ENCODE measurements around the gene BTRC. TPM values are rescaled to one million over a fixed set of nuclear protein-coding genes. Genes with fewer than 3 reads are reported as not detected.
A peak's percentile ranks its signal among the peaks of the same experiment; 100 is the strongest.

BTRC gene
- total RNA-seq, 3 donors from 2014 or later (not counting 1 experiment from before 2014, with no cell fraction given): 13.5 to 22.8 (median 15.2) TPM

DNA sequence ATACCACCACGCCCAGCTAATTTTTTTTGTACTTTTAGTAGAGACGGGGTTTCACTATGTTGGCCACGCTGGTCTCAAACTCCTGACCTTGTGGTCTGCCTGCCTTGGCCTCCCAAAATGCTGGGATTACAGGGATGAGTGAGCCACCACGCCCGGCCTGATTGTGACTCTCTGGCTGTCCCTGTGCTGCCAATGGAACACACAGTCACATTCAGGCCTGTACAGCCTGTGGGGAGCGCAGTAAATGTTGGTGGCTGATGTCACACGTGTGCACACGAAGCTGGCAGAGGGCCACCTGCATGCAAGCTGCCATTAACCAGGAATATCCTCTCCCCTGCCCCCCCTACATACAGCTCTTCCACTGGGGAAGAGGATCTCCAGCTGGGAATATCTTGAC lies 212.0 kb downstream of the BTRC start:
- intact Hi-C loops (cut with micrococcal nuclease): no loop called here
- Histone ChIP-seq H3K36me3 (ENCODE audit: control insufficient read depth, insufficient read depth, low read length) (no peaks in the 10 kb centered on the region), H3K27ac (ENCODE audit: low read length) (no peak overlapping the region), H3K4me3 (ENCODE audit: low read length) (no peak overlapping the region), H3K4me1 (ENCODE audit: control insufficient read depth, insufficient read depth, low read length) (peaks cover 17% of the 10 kb centered on the region), H3K9me3 (ENCODE audit: control insufficient read depth, insufficient read depth, low read length) (no peaks in the 10 kb centered on the region), H3K27me3 (ENCODE audit: control insufficient read depth, insufficient read depth, low read length) (peaks cover 35% of the 10 kb centered on the region)
- no peak for DNase-seq
- WGBS (ENCODE audit: insufficient coverage): 82% methylated on average over 8 of the region's 8 CpGs
- ATAC-seq: no peak
- H3K9me3 Mint-ChIP-seq: no peaks in the 10 kb centered on the region
- no peak overlapping the region for H3K4me3 Mint-ChIP-seq
- peaks cover 39 to 48% of the 10 kb centered on the region in 2 donors for H3K27me3 Mint-ChIP-seq (ENCODE audit: low read depth in 2 of 2)
- H3K4me1 Mint-ChIP-seq: peaks cover 6 to 22% of the 10 kb centered on the region in 2 donors
- TF ChIP-seq, protein P1, sequence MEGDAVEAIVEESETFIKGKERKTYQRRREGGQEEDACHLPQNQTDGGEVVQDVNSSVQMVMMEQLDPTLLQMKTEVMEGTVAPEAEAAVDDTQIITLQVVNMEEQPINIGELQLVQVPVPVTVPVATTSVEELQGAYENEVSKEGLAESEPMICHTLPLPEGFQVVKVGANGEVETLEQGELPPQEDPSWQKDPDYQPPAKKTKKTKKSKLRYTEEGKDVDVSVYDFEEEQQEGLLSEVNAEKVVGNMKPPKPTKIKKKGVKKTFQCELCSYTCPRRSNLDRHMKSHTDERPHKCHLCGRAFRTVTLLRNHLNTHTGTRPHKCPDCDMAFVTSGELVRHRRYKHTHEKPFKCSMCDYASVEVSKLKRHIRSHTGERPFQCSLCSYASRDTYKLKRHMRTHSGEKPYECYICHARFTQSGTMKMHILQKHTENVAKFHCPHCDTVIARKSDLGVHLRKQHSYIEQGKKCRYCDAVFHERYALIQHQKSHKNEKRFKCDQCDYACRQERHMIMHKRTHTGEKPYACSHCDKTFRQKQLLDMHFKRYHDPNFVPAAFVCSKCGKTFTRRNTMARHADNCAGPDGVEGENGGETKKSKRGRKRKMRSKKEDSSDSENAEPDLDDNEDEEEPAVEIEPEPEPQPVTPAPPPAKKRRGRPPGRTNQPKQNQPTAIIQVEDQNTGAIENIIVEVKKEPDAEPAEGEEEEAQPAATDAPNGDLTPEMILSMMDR (IDR thresholded peaks at IDR 0.05): no peak
- H3K27ac Mint-ChIP-seq: no peak overlapping the region
- H3K36me3 Mint-ChIP-seq: no peaks in the 10 kb centered on the region

DNA sequence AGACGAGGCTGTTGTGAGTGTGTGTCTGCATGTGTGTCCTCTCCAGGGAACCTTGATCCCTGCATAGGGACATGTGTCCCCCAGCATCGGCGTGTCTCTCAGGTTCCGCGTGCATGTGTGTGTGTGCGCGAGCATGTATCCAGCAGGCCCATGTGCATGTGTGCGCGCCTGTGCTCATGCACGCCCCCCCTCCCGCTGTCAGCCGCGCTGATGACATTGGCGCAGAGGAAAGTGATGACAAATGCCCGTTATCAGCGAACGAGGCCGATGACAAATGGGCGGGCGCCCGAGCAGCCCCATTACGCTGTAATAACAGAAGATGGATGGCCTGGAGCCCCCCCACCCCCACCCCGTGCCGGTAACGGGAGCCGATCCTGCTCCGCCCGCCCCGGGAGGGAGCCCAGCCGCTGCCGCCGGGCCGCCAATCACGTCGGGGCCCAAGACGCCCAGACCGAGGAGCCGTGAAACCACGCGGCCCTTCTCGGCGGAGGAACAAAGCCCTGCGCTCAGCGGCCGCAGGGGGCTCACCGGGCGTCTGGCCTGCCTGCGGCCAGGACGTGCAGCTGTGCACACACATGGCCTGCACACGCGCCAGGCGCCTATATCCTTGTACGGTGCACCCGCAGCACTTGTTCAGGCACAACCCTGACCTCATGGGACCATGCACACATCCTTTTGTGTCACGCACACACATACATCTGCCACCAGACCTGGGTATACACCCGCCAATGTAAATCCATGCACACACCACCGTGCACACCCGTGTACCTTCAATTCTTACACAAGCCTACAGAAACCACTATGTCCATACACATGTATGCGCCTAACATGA lies 212.6 kb downstream of the BTRC start:
- no peak for DNase-seq
- H3K27me3 ChIP-seq (ENCODE audit: control insufficient read depth, insufficient read depth, low read length): peaks cover 35% of the 10 kb centered on the region

DNA sequence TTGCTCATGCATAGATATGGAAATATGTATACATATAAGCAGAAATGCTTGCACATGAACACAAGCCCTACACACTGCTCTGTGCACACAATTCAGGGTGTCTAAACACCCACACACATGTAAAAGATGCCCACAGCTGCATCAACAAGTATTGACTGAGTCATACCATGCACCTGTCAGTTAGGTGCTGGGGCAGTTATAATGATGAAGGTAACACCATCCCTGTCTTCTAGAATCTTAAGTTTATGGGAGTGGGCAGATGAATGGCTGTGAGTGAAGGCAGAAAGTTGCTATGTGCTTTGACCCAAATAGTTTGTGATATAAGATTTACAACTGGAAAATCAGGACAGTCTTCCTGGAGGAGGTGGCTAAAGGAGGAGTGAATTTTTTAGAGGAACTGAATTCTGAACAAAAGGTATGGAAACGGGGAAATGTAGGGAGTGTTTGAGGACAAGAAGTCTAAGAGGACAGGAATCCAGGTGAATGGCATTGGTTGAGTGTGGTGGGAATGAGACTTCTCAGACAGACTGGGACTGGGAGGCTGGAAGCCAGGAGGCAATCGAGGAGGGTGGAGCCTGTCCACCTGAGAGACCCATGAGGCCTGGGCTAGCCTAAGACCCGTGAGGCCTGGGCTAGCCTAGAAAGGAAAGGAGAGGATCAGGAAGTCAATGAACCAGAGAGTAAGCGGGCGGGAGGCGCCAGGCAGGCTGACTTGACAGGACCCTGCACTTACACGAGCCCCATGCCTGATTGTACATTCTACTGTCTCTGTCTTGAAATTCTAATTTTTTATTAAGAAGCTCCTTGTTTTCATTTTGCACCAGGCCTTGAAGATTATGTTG lies 213.4 kb downstream of the BTRC start:
- no peak for DNase-seq
- no peak overlapping the region for H3K27ac Mint-ChIP-seq

More for the DNA sequence above, 212.6 kb downstream of the BTRC start:
- Histone ChIP-seq H3K4me3 (ENCODE audit: low read length) (no peak overlapping the region), H3K4me1 (ENCODE audit: control insufficient read depth, insufficient read depth, low read length) (peaks cover 18% of the 10 kb centered on the region), H3K36me3 (ENCODE audit: control insufficient read depth, insufficient read depth, low read length) (no peaks in the 10 kb centered on the region), H3K9me3 (ENCODE audit: control insufficient read depth, insufficient read depth, low read length) (no peaks in the 10 kb centered on the region), H3K27ac (ENCODE audit: low read length) (no peak overlapping the region)
- peaks cover 6 to 22% of the 10 kb centered on the region in 2 donors for H3K4me1 Mint-ChIP-seq
- H3K27me3 Mint-ChIP-seq (ENCODE audit: low read depth in 2 of 2): peaks cover 39 to 48% of the 10 kb centered on the region in 2 donors
- WGBS (ENCODE audit: insufficient coverage): 19% methylated on average over 59 of the region's 59 CpGs
- no peaks in the 10 kb centered on the region for H3K36me3 Mint-ChIP-seq
- H3K9me3 Mint-ChIP-seq: no peaks in the 10 kb centered on the region
- intact Hi-C loops (cut with micrococcal nuclease): no loop called here
- H3K27ac Mint-ChIP-seq: no peak overlapping the region
- TF ChIP-seq, protein P1 (IDR thresholded peaks at IDR 0.05): no peak
- H3K4me3 Mint-ChIP-seq: no peak overlapping the region
- ATAC-seq: peak in 1 of 3 donors; percentile 18

More for the DNA sequence above, 213.4 kb downstream of the BTRC start:
- Histone ChIP-seq H3K9me3 (ENCODE audit: control insufficient read depth, insufficient read depth, low read length) (no peaks in the 10 kb centered on the region), H3K4me1 (ENCODE audit: control insufficient read depth, insufficient read depth, low read length) (peaks cover 18% of the 10 kb centered on the region), H3K27me3 (ENCODE audit: control insufficient read depth, insufficient read depth, low read length) (peaks cover 35% of the 10 kb centered on the region), H3K36me3 (ENCODE audit: control insufficient read depth, insufficient read depth, low read length) (no peaks in the 10 kb centered on the region), H3K4me3 (ENCODE audit: low read length) (no peak overlapping the region), H3K27ac (ENCODE audit: low read length) (no peak overlapping the region)
- Mint-ChIP-seq H3K36me3 (no peaks in the 10 kb centered on the region), H3K27me3 (ENCODE audit: low read depth in 2 of 2) (peaks cover 39 to 48% of the 10 kb centered on the region in 2 donors), H3K4me1 (peaks cover 6 to 16% of the 10 kb centered on the region in 2 donors), H3K9me3 (no peaks in the 10 kb centered on the region), H3K4me3 (peak overlapping the region; percentile 14)
- no peak for ATAC-seq
- TF ChIP-seq, protein P1 (IDR thresholded peaks at IDR 0.05): no peak
- intact Hi-C loops (cut with micrococcal nuclease): no loop called here
- 68% methylated on average over 7 of the region's 7 CpGs for WGBS (ENCODE audit: insufficient coverage)

Data from natural killer cell (primary cell).